Measurements from ENCODE around the gene ARMC2. TPM values are rescaled to one million over a fixed set of nuclear protein-coding genes. Genes with fewer than 3 reads are reported as not detected.
"Not testable (repeated sequence)": the region's sequence is repeated elsewhere in the genome, so short reads cannot be mapped to it uniquely, and the experiment has no call there.

The ARMC2 gene
- total and polyA plus RNA-seq, 2 experiments from 2014 or later = 0.97 to 4.4 TPM

GRCh38 chr6:108810057-108810643 is 38.1 kb upstream of the ARMC2 start:
- Histone ChIP-seq H2AFZ (no peak overlapping the region), H3K79me2 (ENCODE audit: insufficient read depth) (no peaks in the 10 kb centered on the region), H3K27me3 (replicated peaks; ENCODE audit: insufficient read depth) (no peaks in the 10 kb centered on the region), H3K9me3 (ENCODE audit: low read depth) (no peaks in the 10 kb centered on the region), H3K4me3 (no peak overlapping the region), H3K27ac (no peak overlapping the region), H3K4me1 (ENCODE audit: insufficient read depth) (no peaks in the 10 kb centered on the region), H3K4me2 (ENCODE audit: unreplicated experiment) (no peak overlapping the region), H3K9me2 (ENCODE audit: insufficient read depth) (no peaks in the 10 kb centered on the region), H4K20me1 (ENCODE audit: insufficient read depth) (no peaks in the 10 kb centered on the region), H3F3A (ENCODE audit: insufficient read depth) (no peaks in the 10 kb centered on the region), H3K36me3 (ENCODE audit: low read depth) (no peaks in the 10 kb centered on the region), H3K9ac (no peak overlapping the region)
- TF ChIP-seq EZH2 (IDR thresholded peaks at IDR 0.05; ENCODE audit: insufficient read depth, poor library complexity, severe bottlenecking) = no peak
- TF ChIP-seq EZH2phosphoT487 (IDR thresholded peaks at IDR 0.05; ENCODE audit: insufficient read depth, low read depth) = no peak
- in situ Hi-C loops (cut with MboI) = no loop called here
- DNase-seq = no peak
- 58 to 67% methylated on average over 1 of the region's 1 CpG for WGBS, 2 experiments (ENCODE audit: low coverage in 1 of 2, low lambda C conversion rate in 2 of 2, missing lambda C conversion rate in 2 of 2)

- no peaks in the 10 kb centered on the region for H3F3A ChIP-seq (ENCODE audit: insufficient read depth)
- H4K20me1 ChIP-seq (ENCODE audit: insufficient read depth) = no peaks in the 10 kb centered on the region
- no peaks in the 10 kb centered on the region for H3K9me3 ChIP-seq (ENCODE audit: low read depth)
- H2AFZ ChIP-seq = no peak overlapping the region
- no peaks in the 10 kb centered on the region for H3K27me3 ChIP-seq (replicated peaks; ENCODE audit: insufficient read depth)
- H3K4me2 ChIP-seq (ENCODE audit: unreplicated experiment) = no peak overlapping the region
- no peak overlapping the region for H3K9ac ChIP-seq
- TF ChIP-seq EZH2phosphoT487 (IDR thresholded peaks at IDR 0.05; ENCODE audit: insufficient read depth, low read depth) (no peak), EZH2 (IDR thresholded peaks at IDR 0.05; ENCODE audit: insufficient read depth, poor library complexity, severe bottlenecking) (no peak)
- H3K9me2 ChIP-seq (ENCODE audit: insufficient read depth) = no peaks in the 10 kb centered on the region
- in situ Hi-C loops (cut with MboI) = no loop called here
- H3K4me1 ChIP-seq (ENCODE audit: insufficient read depth) = no peaks in the 10 kb centered on the region
- H3K4me3 ChIP-seq = no peak overlapping the region
- no peak overlapping the region for H3K27ac ChIP-seq
- 69 to 71% methylated on average over 7 of the region's 7 CpGs for WGBS, 2 experiments (ENCODE audit: low coverage in 1 of 2, low lambda C conversion rate in 2 of 2, missing lambda C conversion rate in 2 of 2)
- DNase-seq = no peak
- no peaks in the 10 kb centered on the region for H3K36me3 ChIP-seq (ENCODE audit: low read depth)
- no peaks in the 10 kb centered on the region for H3K79me2 ChIP-seq (ENCODE audit: insufficient read depth)
These were observed 36.7 kb upstream of the ARMC2 start for GRCh38 chr6:108811490-108811889.

GRCh38 chr6:108813218-108813617 is 35.0 kb upstream of the ARMC2 start:
- 49 to 54% methylated on average over 3 of the region's 3 CpGs for WGBS, 2 experiments (ENCODE audit: low coverage in 1 of 2, low lambda C conversion rate in 2 of 2, missing lambda C conversion rate in 2 of 2)
- H4K20me1 ChIP-seq (ENCODE audit: insufficient read depth); DNase-seq; in situ Hi-C loops (cut with MboI); H3K27me3 ChIP-seq (replicated peaks; ENCODE audit: insufficient read depth); H2AFZ ChIP-seq; H3K9me3 ChIP-seq (ENCODE audit: low read depth); H3K27ac ChIP-seq; H3K36me3 ChIP-seq (ENCODE audit: low read depth); H3K79me2 ChIP-seq (ENCODE audit: insufficient read depth); H3K4me1 ChIP-seq (ENCODE audit: insufficient read depth); H3F3A ChIP-seq (ENCODE audit: insufficient read depth); H3K9me2 ChIP-seq (ENCODE audit: insufficient read depth); H3K4me3 ChIP-seq; H3K4me2 ChIP-seq (ENCODE audit: unreplicated experiment); H3K9ac ChIP-seq: not testable (repeated sequence)

GRCh38 chr6:108817276-108817675 is 30.9 kb upstream of the ARMC2 start:
- H3K9me2 ChIP-seq (ENCODE audit: insufficient read depth); H3K27me3 ChIP-seq (replicated peaks; ENCODE audit: insufficient read depth); H3K9ac ChIP-seq; DNase-seq; H3K4me2 ChIP-seq (ENCODE audit: unreplicated experiment); H2AFZ ChIP-seq; H3K4me3 ChIP-seq; H4K20me1 ChIP-seq (ENCODE audit: insufficient read depth); H3K27ac ChIP-seq; H3K79me2 ChIP-seq (ENCODE audit: insufficient read depth); H3K4me1 ChIP-seq (ENCODE audit: insufficient read depth); H3K9me3 ChIP-seq (ENCODE audit: low read depth); in situ Hi-C loops (cut with MboI); H3K36me3 ChIP-seq (ENCODE audit: low read depth); H3F3A ChIP-seq (ENCODE audit: insufficient read depth): not testable (repeated sequence)
- 77 to 78% methylated on average over 7 of the region's 7 CpGs for WGBS, 2 experiments (ENCODE audit: low coverage in 1 of 2, low lambda C conversion rate in 2 of 2, missing lambda C conversion rate in 2 of 2)

GRCh38 chr6:108820006-108820405 is 28.2 kb upstream of the ARMC2 start:
- no peak for DNase-seq
- H4K20me1 ChIP-seq (ENCODE audit: insufficient read depth) = no peaks in the 10 kb centered on the region
- H3K4me1 ChIP-seq (ENCODE audit: insufficient read depth) = no peaks in the 10 kb centered on the region
- H3K36me3 ChIP-seq (ENCODE audit: low read depth) = no peaks in the 10 kb centered on the region
- 68% methylated on average over 3 of the region's 3 CpGs for WGBS, 2 experiments (ENCODE audit: low coverage in 1 of 2, low lambda C conversion rate in 2 of 2, missing lambda C conversion rate in 2 of 2)
- no peaks in the 10 kb centered on the region for H3K9me3 ChIP-seq (ENCODE audit: low read depth)
- no peak overlapping the region for H3K9ac ChIP-seq
- H3K4me3 ChIP-seq = no peak overlapping the region
- TF ChIP-seq EZH2phosphoT487 (IDR thresholded peaks at IDR 0.05; ENCODE audit: insufficient read depth, low read depth) (no peak), EZH2 (IDR thresholded peaks at IDR 0.05; ENCODE audit: insufficient read depth, poor library complexity, severe bottlenecking) (no peak)
- no peak overlapping the region for H3K27ac ChIP-seq
- in situ Hi-C loops (cut with MboI) = no loop called here
- H3K27me3 ChIP-seq (replicated peaks; ENCODE audit: insufficient read depth) = no peaks in the 10 kb centered on the region
- no peaks in the 10 kb centered on the region for H3K9me2 ChIP-seq (ENCODE audit: insufficient read depth)
- no peak overlapping the region for H2AFZ ChIP-seq
- no peak overlapping the region for H3K4me2 ChIP-seq (ENCODE audit: unreplicated experiment)
- no peaks in the 10 kb centered on the region for H3F3A ChIP-seq (ENCODE audit: insufficient read depth)
- H3K79me2 ChIP-seq (ENCODE audit: insufficient read depth) = no peaks in the 10 kb centered on the region

All from GM23248 (cell line).